Measurements from ENCODE around the gene TP53I11.

Gene TP53I11

DNA sequence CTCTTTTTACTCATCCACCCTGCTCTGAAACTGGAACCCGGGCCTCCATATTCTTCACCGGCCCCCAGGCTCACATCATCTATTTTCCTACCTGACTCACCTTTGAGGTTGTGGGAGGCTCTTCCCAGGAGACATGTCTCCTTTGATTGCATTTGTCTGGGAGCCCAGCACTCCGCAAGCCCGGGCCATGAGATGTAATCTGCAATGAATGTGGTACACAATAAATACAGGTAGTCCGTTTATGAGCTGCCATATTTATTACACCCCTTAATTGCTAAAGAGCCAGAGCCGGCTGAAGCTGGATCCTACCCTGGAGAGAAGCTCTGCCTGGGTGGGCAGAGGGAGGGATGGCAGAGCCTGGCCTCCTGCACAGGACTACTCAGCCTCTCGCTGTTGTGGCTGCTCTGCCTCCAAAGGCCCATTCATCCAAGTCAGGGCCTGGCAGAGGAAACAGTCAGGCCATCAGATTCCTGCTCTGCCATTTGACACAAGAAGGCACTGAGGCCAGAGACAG, 49.5 kb downstream of the TP53I11 start:
- TF ChIP-seq POLR2A (IDR thresholded peaks at IDR 0.05; ENCODE audit: low read length) = no peak
- no peak for DNase-seq

DNA sequence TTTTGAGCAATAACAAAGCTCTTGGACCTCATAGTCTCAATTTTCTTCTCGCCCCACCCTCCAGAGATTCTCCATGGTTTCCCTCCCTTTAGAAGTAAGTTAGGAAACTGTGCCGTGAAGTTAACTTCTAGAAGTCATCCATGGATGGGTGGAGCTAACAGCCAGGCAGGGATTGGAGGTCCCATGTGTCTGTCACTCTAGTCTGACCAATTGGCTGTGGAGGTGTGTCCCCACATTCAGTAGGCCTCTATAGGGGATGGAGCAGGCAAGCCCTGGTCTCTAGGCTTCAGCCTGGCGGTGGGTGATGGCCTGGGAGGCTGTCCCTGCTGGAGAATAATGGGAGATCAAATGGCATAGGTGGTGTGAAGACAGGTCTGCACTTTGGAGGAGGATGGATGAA, 50.7 kb downstream of the TP53I11 start:
- TF ChIP-seq GATA1 (IDR thresholded peaks at IDR 0.05; ENCODE audit: low read depth, low read length) = no peak
- TF ChIP-seq POLR2A (IDR thresholded peaks at IDR 0.05; ENCODE audit: low read length) = no peak
- peak; percentile 71 to 72 for DNase-seq

DNA sequence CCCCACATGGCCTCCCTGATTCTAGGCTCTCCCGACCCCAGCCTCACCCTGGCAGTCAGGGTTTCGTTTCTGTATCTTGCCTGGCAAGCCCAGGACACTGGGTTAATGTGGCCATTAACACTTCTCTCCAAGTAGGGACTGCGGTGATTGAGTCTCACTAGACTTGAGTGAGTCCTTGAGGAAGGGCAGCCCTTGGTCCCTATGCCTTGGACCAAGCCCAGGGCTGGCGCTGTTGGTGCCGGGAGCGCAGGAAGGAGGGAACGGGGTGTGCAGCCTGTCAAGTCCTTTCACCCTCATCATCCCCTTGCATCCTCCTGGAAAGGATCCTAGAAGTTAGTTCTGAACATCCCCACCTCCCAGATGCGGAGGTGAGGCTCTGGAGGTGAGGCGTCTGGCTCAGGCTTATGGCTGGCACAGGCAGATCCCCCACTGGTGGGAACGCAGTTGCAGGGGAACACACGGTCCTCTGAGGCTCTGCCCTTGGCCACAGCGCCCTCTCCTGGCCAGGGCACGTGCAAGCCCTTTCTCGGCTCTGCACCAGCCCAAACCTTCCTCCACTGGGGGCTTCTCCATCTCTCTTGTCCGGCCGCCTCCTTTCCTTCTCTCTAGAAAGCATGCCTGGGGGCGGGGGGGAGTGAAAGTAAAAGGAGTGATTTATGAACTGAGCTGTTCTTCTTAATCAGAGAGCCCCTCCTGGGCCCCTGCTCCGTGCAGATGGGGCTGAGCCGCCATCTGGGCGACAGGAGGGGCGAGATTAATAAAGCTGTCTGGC, 56.7 kb downstream of the TP53I11 start:
- DNase-seq = peak; percentile 59 to 71
- TF ChIP-seq GATA1 (IDR thresholded peaks at IDR 0.05; ENCODE audit: low read depth, low read length) (no peak), POLR2A (IDR thresholded peaks at IDR 0.05; ENCODE audit: low read length) (no peak)

DNA sequence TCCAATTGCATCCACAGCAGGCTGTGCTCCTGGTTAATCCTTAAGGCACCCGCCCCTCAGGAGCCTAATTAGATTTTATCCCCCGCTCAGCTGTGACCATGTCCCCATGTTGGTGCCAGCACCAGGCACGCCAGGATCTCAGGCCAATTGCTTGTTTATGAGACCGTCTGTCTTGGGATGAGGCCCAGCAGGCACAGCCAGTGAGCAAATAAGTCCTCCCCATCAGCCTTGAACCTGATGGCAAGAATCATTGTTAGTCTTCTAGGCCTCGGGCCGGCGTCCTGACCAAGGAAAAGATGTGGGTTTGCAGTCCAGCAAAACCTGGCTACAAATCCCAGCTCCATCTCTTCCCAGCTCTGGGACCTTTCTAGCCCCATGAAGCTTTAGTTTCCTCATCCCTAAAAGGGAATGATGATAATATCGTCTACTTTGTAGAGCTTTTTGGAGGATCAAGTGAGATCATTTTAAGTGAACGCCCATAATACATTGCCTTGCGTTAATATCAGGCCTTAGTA, 57.3 kb downstream of the TP53I11 start:
- no peak for DNase-seq
- TF ChIP-seq POLR2A (IDR thresholded peaks at IDR 0.05; ENCODE audit: low read length) (no peak), GATA1 (IDR thresholded peaks at IDR 0.05; ENCODE audit: low read depth, low read length) (no peak)

DNA sequence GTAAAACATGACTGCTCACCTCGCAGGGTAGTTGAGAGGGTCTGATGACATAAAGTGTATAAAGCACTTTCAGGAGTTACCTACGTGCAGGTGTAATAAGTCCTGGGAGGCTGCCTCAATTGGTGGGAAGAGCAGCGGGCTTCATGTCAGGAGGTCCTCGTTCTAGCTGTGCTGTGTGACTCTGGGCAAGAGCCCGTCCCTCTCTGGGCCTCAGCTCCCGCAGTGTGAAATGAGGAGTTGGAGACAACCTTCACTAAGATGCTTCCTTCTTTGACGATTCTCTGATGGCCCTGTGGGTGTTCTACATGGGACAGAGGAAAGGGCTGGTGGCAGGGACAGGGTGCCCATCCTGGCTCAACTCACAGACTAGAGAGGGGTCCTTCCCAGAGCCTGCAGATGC, 57.8 kb downstream of the TP53I11 start:
- TF ChIP-seq GATA1 (IDR thresholded peaks at IDR 0.05; ENCODE audit: low read depth, low read length) (no peak), POLR2A (IDR thresholded peaks at IDR 0.05; ENCODE audit: low read length) (no peak)
- no peak for DNase-seq

DNA sequence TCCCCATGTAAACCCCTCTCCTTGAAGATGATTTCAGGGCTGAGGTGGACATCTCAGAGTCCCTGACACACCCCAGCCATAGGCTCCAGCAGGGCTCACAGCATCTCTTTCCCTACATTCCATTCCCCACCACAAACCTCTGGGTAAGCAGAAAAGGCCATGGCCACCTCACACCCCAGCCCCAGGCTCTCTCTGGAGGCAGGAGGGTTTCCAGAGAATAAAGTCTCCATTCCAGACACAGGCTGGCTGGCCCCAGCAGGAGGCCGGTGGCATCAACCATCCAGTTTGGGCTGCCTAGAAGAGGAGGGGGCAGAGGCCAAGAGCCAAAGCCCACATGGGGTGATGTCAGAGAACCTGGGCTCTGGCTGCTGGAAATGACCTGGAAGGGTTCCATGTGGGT, 61.4 kb downstream of the TP53I11 start:
- TF ChIP-seq POLR2A (IDR thresholded peaks at IDR 0.05; ENCODE audit: low read length) (no peak), GATA1 (IDR thresholded peaks at IDR 0.05; ENCODE audit: low read depth, low read length) (no peak)
- DNase-seq = no peak

DNA sequence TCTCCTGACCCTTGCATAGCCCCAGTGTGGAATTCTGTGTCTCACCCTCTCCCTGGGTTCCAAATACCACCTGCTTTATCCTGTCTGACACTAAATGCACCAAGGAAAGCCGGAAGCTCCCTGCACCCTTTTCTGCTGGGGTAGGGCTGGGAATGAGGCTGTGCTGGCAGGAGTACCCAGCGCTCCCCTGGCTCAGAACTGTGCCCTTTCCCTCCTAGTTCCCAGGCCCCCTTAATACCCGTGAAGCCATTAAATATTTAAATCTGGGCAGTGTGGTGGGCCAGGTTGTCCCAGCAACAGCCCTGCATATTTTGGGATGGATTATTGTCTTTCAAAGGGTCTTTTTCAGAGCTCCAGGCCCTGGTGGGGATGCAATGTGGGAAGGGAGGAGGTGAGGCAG, 63.0 kb downstream of the TP53I11 start:
- TF ChIP-seq POLR2A (IDR thresholded peaks at IDR 0.05; ENCODE audit: low read length) (no peak), GATA1 (IDR thresholded peaks at IDR 0.05; ENCODE audit: low read depth, low read length) (no peak)
- DNase-seq = no peak

DNA sequence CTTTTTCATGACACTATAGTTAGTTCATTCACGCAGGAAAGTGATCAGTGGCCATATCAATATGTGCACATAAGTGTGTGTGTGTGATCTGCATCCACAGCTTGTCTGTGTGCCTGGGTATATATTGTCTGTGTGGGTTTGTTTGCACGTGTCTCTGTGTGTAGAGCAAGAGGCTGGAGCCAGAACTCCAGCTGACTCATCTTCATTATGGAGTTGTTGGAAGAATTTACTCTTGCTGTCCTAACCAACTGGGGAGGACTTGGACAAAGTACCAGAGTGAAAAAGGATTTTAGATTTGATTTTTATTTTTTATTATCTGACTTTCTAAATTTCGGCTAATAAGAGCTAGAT, 63.9 kb downstream of the TP53I11 start:
- no peak for TF ChIP-seq POLR2A (IDR thresholded peaks at IDR 0.05; ENCODE audit: low read length)
- no peak for TF ChIP-seq GATA1 (IDR thresholded peaks at IDR 0.05; ENCODE audit: low read depth, low read length)
- DNase-seq = no peak

DNA sequence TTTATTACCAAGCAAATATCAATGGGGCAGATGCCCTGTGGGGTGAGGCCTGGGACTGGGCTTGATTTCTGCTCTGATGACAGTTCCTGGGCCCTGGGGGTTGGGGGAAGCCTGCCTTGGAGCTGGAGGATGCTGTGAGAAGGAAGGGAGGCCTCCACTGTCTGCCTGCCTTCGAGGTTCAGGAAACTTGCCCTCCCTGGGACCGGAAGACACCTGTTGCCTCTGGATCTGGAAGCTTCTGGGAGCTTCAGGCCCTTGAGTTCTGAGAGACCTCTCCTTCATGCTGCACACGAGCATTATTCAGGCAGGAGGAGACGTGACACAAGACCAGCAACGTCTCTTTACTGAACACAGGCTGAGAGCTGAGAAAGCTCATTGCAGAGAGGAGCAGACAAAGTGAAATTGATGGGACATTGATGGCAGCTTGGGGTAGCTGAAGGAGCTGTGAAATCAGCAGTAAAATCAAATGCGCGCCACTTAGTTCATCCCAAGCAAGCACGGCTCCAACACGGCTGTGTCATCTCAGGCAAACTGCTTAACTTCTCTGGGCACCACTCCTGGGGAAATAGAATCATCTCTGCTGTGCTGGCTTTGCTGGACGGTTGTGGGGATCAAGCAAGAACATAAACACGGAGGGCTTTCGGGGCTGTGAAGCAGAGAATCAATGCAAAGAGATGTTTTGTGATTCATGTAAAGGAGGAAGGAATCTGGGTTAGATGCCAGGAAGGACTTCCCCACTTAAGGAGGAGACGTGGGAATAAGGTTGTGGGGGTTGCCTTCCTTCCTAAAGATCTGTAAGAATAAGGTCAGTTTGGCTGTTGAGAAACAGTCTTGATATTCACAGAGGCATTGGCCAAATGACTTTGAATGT, 64.5 kb downstream of the TP53I11 start:
- TF ChIP-seq POLR2A (IDR thresholded peaks at IDR 0.05; ENCODE audit: low read length) (no peak), GATA1 (IDR thresholded peaks at IDR 0.05; ENCODE audit: low read depth, low read length) (no peak)
- DNase-seq = no peak

DNA sequence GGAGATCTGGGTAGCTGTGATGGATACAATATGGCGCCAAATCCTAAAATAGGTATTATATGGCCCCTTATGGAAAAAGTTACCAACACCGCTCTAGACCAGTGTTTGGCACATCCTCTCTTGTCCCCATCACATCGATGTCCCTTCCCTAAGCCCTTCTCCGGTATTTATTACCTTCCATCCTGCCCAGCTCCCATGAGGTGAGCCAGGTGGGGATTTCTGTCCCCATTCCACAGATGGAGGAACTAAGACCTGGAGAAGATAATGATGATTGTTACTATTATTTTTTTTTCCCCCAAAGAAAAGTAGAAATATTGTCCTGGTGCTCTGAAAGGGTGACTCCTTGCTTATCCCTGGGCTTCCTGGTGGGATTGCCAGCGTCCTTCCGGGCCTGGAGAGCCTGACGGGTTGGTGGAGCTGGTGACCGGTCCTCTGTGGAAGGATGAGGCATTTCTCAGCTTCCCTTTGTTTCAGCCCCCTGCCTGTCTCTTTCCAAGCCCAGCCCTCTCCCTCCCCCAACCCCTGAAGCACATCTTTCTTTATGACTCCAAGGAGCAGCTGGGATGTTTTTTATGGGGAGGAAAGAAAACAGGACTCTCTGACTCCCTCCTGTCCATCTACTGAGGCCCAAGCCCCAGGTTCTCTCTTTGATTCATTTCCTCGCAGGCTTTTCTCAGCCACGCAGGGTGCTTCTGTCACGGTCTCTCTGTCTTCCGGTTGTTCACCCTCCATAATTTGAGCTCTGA, 65.4 kb downstream of the TP53I11 start:
- TF ChIP-seq POLR2A (IDR thresholded peaks at IDR 0.05; ENCODE audit: low read length) (no peak), GATA1 (IDR thresholded peaks at IDR 0.05; ENCODE audit: low read depth, low read length) (no peak)
- DNase-seq = no peak

DNA sequence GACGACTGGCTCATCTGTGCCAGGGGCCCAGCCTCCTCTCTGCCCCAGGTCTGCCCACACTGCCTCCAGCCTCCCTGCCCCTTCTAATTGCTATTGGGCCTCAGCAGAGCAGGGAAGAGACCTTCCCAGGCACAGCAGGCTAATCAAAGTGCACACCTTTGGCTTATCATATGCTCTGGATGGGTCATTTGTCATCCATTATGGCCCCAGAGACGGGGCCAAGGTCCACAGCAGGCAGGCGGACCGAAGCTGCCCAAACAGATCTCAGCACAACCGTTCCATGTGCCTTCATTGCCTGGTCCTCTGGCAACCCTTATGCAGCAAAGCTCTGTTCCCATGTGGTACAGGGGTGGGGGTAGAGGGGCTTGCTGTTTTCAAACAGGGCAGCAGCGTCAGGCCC, 66.6 kb downstream of the TP53I11 start:
- TF ChIP-seq GATA1 (IDR thresholded peaks at IDR 0.05; ENCODE audit: low read depth, low read length) (no peak), POLR2A (IDR thresholded peaks at IDR 0.05; ENCODE audit: low read length) (no peak)
- DNase-seq = no peak

DNA sequence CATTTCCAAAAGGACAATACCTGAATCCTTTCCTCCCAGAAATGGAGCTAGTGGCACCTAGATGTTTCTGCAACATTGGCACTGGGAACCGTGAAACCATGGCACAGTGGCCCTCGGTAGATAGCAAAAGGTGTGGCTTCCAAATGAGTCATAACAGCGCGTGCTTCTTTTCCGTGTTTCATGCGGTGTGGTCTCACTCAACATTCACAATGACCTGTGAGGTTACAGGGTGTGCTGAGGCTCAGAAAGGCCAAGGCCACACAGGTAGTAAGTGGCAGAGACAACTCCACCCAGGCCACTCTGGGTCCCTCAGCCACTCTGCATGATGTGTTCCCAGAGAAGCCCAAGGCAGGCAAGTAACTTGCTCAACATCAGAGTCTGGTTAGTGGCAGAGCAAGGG, 67.4 kb downstream of the TP53I11 start:
- no peak for DNase-seq
- TF ChIP-seq POLR2A (IDR thresholded peaks at IDR 0.05; ENCODE audit: low read length) (no peak), GATA1 (IDR thresholded peaks at IDR 0.05; ENCODE audit: low read depth, low read length) (no peak)
